Measurements from ENCODE around the gene SLC25A23. TPM values are rescaled to one million over a fixed set of nuclear protein-coding genes. Genes with fewer than 3 reads are reported as not detected.

Gene SLC25A23
- total RNA-seq, 4 donors from 2014 or later, result 41.5 to 95.9 (median 64.0) TPM

- intact Hi-C loops (cut with DNase I), result no loop called here
- 86 to 96% methylated on average over 8 to 12 of the region's 12 CpGs for WGBS, 2 donors
These were observed 63.3 kb downstream of the SLC25A23 start for GRCh38 chr19:6396305-6396704.

GRCh38 chr19:6394831-6395230 is 64.8 kb downstream of the SLC25A23 start:
- DNase-seq, result no peak
- H3K4me3 ChIP-seq, result no peak overlapping the region
- no peak overlapping the region for H3K27ac ChIP-seq
- intact Hi-C loops (cut with DNase I), result no loop called here
- peaks cover 0 to 18% (median 0%) of the 10 kb centered on the region in 3 donors for H3K36me3 ChIP-seq
- H3K4me1 ChIP-seq, result peaks cover 6 to 22% (median 10%) of the 10 kb centered on the region in 3 donors
- H3K27me3 ChIP-seq, result no peaks in the 10 kb centered on the region
- TF ChIP-seq POLR2A (IDR thresholded peaks at IDR 0.05) (no peak), CTCF (IDR thresholded peaks at IDR 0.05) (no peak)
- no peaks in the 10 kb centered on the region for H3K9me3 ChIP-seq
- 81 to 84% methylated on average over 3 of the region's 3 CpGs for WGBS, 2 donors

More at GRCh38 chr19:6396305-6396704, 63.3 kb downstream of the SLC25A23 start:
- Histone ChIP-seq H3K27me3 (no peaks in the 10 kb centered on the region), H3K27ac (no peak overlapping the region), H3K4me1 (peaks cover 6 to 22% (median 10%) of the 10 kb centered on the region in 3 donors), H3K4me3 (no peak overlapping the region), H3K9me3 (no peaks in the 10 kb centered on the region), H3K36me3 (peaks cover 0 to 3% (median 0%) of the 10 kb centered on the region in 3 donors)
- TF ChIP-seq POLR2A (IDR thresholded peaks at IDR 0.05) (no peak), CTCF (IDR thresholded peaks at IDR 0.05) (no peak)
- no peak for DNase-seq

DNA sequence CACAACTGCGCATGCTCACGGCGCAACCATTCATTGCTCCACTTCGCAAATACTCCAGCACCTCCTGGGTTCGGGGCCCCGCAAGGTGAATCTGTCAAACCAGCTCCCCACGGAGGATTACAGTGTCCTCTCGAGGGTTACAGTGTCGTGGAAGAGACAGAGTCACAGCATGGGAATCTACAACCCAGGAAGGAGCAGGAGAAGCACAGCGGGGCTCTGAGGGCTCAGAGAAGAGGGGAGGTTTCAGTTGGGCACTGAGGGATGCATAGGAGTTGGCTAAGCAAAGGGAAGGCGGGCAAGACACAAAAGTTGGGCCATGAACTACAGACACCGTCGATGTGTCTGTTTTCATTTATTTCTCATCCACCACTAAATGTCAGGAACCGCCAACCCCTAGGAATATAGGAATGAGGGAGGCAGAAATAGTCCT is 65.6 kb downstream of the SLC25A23 start:
- Histone ChIP-seq H3K27ac (peak overlapping the region; percentile 87 to 97 (median 94)), H3K27me3 (no peaks in the 10 kb centered on the region), H3K36me3 (peaks cover 0 to 26% (median 8%) of the 10 kb centered on the region in 3 donors), H3K4me3 (peak overlapping the region; percentile 66 to 93 (median 82)), H3K9me3 (no peaks in the 10 kb centered on the region), H3K4me1 (peaks cover 6 to 22% (median 10%) of the 10 kb centered on the region in 3 donors)
- intact Hi-C loops (cut with DNase I), result no loop called here
- TF ChIP-seq POLR2A (IDR thresholded peaks at IDR 0.05) (no peak), CTCF (IDR thresholded peaks at IDR 0.05) (no peak)
- 46 to 69% methylated on average over 6 to 7 of the region's 14 CpGs for WGBS, 2 donors
- DNase-seq, result no peak

DNA sequence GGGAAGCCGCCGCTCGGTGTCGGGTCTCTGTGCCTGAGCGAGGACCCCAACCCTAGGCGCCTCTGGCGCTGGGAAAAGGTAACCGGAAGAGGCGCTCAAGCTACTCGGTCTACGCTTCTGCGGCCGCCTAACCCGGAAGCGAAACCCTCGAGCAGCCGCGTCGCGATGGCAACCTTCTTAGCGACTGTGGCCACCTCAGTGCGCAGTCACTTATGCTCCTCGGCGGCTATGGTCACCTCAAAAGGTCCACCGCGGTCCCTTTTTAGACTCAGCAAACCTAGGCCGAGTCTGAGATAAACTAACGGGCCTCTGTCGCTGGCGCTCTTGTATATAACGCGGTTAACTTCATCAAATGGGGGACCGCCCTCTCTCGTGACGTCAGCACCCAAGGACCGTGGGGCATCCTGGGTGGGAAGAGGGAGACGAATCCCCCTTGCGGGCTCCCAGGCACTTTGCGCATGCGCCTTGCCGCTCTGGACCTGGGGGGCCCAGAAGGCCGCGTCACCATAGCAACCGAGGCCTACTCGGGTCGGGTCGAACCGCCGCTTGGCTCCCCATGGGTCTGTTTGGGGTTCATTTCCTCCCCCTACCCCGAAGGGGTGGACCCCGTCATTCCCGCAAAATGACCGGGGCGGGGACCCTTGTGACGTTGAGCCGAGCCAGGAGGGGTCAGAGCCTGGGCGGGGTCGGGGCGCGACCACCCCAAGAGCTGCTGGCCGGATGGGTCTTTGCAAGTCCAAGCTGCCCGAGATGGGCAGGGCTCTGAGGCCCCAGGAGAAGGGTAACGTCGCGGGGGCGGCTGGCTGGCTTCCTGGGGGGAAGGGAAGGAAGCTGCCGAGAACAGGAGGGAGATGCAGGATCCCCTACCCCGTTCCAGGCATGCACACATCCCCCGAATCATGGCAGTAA is 66.3 kb downstream of the SLC25A23 start, which contains the start of gene GTF2F1:
GTF2F1 (minus strand) TSS at position 91 of the 909 bp plus-strand sequence. CDS start 169 bp downstream, outside the sequence.
- Histone ChIP-seq H3K27ac (peak within 1 kb of the TSS; percentile 87 to 97 (median 94)), H3K4me1 (peaks cover 6 to 22% (median 10%) of the 10 kb centered on the region in 3 donors), H3K27me3 (no peaks in the 10 kb centered on the region), H3K9me3 (no peaks in the 10 kb centered on the region), H3K4me3 (peak within 1 kb of the TSS; percentile 66 to 93 (median 82)), H3K36me3 (peaks cover 6 to 33% (median 15%) of the 10 kb centered on the region in 3 donors)
- TF ChIP-seq CTCF (IDR thresholded peaks at IDR 0.05) (peak in 1 of 6 experiments; percentile 9), POLR2A (IDR thresholded peaks at IDR 0.05) (peak in 1 of 4 donors; percentile 7)
- intact Hi-C loops (cut with DNase I), result no loop called here
- WGBS, 2 donors, result 0 to 3% methylated on average over 7 to 20 of the region's 69 CpGs
- peak; percentile 71 for DNase-seq
